PFSK-1 (cell line): ENCODE results near the gene GHRH.

Source experiments
- FOXP2 ChIP-seq: optimal IDR thresholded peaks from 2 replicates; pipeline ENCODE3; 2011; ENCODE audit warnings: borderline replicate concordance, control low read depth, inconsistent platforms; ENCODE audit not compliant: insufficient read depth; ENCODE audit errors: extremely low read length, extremely low read depth
- POLR2AphosphoS5 ChIP-seq: IDR thresholded peaks from 2 replicates; pipeline ENCODE4 v1.6.1; 2012; ENCODE audit warnings: low read depth, mild to moderate bottlenecking, control low read depth, low read length, moderate library complexity
- SIN3A ChIP-seq: IDR thresholded peaks from 2 replicates; pipeline ENCODE4 v1.6.1; 2012; ENCODE audit warnings: mild to moderate bottlenecking, low read length, moderate library complexity, borderline replicate concordance; ENCODE audit not compliant: insufficient read depth
- TAF1 ChIP-seq: IDR thresholded peaks from 2 replicates; pipeline ENCODE4 v1.6.1; 2012; ENCODE audit warnings: low read length, control low read depth, borderline replicate concordance; ENCODE audit not compliant: insufficient read depth
- TF ChIP-seq, protein P1 (sequence below), 2 experiments: IDR thresholded peaks; 2 replicates each; pipeline versions ENCODE4 v1.6.1 to v1.8.0; 2011 to 2012; ENCODE audit warnings: low read depth in 2 of 2, low read length in 2 of 2, control low read depth in 1 of 2, inconsistent platforms in 1 of 2, mild to moderate bottlenecking in 1 of 2, moderate library complexity in 1 of 2; ENCODE audit not compliant: insufficient read depth in 1 of 2

GRCh38 chr20:37207171-37207570 lies 54.4 kb downstream of the GHRH start:
- no peak for TF ChIP-seq SIN3A
- TF ChIP-seq, protein P1, sequence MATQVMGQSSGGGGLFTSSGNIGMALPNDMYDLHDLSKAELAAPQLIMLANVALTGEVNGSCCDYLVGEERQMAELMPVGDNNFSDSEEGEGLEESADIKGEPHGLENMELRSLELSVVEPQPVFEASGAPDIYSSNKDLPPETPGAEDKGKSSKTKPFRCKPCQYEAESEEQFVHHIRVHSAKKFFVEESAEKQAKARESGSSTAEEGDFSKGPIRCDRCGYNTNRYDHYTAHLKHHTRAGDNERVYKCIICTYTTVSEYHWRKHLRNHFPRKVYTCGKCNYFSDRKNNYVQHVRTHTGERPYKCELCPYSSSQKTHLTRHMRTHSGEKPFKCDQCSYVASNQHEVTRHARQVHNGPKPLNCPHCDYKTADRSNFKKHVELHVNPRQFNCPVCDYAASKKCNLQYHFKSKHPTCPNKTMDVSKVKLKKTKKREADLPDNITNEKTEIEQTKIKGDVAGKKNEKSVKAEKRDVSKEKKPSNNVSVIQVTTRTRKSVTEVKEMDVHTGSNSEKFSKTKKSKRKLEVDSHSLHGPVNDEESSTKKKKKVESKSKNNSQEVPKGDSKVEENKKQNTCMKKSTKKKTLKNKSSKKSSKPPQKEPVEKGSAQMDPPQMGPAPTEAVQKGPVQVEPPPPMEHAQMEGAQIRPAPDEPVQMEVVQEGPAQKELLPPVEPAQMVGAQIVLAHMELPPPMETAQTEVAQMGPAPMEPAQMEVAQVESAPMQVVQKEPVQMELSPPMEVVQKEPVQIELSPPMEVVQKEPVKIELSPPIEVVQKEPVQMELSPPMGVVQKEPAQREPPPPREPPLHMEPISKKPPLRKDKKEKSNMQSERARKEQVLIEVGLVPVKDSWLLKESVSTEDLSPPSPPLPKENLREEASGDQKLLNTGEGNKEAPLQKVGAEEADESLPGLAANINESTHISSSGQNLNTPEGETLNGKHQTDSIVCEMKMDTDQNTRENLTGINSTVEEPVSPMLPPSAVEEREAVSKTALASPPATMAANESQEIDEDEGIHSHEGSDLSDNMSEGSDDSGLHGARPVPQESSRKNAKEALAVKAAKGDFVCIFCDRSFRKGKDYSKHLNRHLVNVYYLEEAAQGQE (IDR thresholded peaks at IDR 0.05; ENCODE audit: insufficient read depth in 1 of 2, low read depth in 2 of 2, low read length in 2 of 2): no peak
- TF ChIP-seq POLR2AphosphoS5: no peak
- TF ChIP-seq TAF1: no peak
- no peak for TF ChIP-seq FOXP2
